Cardiac fibroblast (primary cell): Measurements from ENCODE around the gene TBC1D5.

Experiments
- DNase-seq, 2 donors: peaks; one replicate each; pipeline versions ENCODE4 v3.0.0 to v3.0.0-alpha.2; 2010; ENCODE audit warnings: low read depth in 2 of 2
- H3K4me3 ChIP-seq, 2 donors: replicated peaks in 1 of 2; 1 replicate in 1 of 2; 2 replicates in 1 of 2; pipeline ENCODE4 v1.5.1; 2011; ENCODE audit warnings: low read depth in 2 of 2, low read length in 2 of 2, mild to moderate bottlenecking in 2 of 2, moderate library complexity in 1 of 2
- TF ChIP-seq, protein P1 (sequence below): IDR thresholded peaks from one replicate; pipeline ENCODE4 v1.5.1; 2011; ENCODE audit warnings: low read depth, mild to moderate bottlenecking, low read length, inconsistent platforms

The TBC1D5 gene

DNA sequence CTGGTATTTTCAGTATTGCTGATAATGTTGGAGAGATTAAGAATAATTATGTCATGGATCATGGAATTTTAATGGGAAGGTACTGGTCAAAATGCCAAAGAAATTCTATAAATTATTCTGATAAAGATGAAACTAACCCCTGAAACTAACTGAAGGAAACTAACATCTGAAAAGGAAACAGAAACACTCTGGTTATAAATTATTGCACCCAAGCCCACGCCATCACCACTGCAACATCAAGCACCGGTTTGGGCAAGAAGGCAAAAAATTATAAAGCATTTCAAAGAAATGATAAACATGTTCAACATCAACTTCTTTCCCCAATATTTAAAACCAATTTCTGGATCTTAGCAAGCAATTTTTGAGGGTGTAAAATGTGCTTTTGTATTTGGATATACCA lies 372.5 kb downstream of the TBC1D5 start:
- TF ChIP-seq, protein P1, sequence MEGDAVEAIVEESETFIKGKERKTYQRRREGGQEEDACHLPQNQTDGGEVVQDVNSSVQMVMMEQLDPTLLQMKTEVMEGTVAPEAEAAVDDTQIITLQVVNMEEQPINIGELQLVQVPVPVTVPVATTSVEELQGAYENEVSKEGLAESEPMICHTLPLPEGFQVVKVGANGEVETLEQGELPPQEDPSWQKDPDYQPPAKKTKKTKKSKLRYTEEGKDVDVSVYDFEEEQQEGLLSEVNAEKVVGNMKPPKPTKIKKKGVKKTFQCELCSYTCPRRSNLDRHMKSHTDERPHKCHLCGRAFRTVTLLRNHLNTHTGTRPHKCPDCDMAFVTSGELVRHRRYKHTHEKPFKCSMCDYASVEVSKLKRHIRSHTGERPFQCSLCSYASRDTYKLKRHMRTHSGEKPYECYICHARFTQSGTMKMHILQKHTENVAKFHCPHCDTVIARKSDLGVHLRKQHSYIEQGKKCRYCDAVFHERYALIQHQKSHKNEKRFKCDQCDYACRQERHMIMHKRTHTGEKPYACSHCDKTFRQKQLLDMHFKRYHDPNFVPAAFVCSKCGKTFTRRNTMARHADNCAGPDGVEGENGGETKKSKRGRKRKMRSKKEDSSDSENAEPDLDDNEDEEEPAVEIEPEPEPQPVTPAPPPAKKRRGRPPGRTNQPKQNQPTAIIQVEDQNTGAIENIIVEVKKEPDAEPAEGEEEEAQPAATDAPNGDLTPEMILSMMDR = no peak
- DNase-seq = no peak
- H3K4me3 ChIP-seq = no peak overlapping the region

GRCh38 chr3:17367171-17367570 lies 375.3 kb downstream of the TBC1D5 start:
- H3K4me3 ChIP-seq = no peak overlapping the region
- peak in 1 of 2 donors; percentile 13 for DNase-seq
- TF ChIP-seq, protein P1 = no peak

DNA sequence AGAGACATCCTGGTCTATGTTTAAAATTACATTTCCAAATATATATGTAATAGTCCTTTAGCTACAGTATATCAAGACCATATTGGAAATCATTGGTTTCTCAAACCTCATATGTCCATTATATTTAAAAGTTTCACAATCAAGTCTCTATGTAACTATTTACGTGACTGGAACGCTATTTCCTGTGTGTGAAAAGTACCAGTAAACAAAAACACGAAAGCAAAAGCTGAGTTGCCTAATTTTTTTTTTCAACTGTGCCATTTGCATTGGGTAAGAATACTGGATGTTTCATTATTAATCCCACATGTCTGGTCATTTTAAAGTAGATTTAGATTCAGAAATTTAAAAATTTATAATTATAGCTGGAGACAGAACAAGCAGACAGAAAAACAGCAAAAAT lies 381.4 kb downstream of the TBC1D5 start:
- no peak for DNase-seq
- TF ChIP-seq, protein P1 = no peak
- H3K4me3 ChIP-seq = no peak overlapping the region

GRCh38 chr3:17359911-17360310 lies 382.5 kb downstream of the TBC1D5 start:
- TF ChIP-seq, protein P1 = no peak
- no peak for DNase-seq
- H3K4me3 ChIP-seq = no peak overlapping the region

GRCh38 chr3:17357035-17357710 lies 385.3 kb downstream of the TBC1D5 start:
- TF ChIP-seq, protein P1 = no peak
- H3K4me3 ChIP-seq = no peak overlapping the region
- DNase-seq = no peak

DNA sequence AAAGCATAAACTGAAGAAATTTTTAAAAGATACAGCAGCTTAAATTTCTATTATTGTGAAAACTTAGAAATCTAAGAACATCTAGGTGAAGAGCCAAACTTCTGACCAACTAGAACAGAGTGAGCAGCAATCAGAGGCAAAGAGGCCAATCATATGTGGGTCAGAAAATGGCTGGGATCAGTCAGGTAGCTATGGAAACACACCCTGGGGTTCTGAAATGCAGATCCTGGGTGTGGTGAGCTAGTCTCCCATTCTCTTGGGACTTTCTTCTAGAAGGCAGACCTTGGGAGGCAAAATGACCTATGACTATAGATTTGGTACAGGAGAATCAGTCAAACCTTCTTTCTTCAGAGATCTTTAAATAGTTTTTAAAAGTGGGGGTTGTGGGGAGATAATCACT lies 385.8 kb downstream of the TBC1D5 start:
- no peak overlapping the region for H3K4me3 ChIP-seq
- TF ChIP-seq, protein P1 = no peak
- peak in 1 of 2 donors; percentile 18 for DNase-seq

DNA sequence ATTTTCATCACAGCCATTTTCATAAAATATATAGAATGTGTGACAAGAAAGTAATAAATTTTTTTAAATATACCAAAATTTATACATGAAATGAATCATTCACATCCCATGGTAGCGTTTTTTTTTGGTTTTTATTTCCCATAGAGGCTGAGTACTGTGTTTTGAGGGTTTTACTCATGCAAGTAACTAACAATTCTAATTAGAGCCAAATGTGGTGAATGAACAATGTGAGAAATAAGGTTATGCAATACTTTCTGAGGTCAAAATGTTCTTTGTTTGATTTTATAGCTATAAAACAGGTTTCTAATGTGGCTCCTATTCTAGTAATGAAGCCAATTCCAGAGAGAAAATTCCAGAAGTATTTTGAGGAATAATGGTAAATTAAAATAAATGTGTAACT lies 386.8 kb downstream of the TBC1D5 start:
- no peak overlapping the region for H3K4me3 ChIP-seq
- DNase-seq = peak; percentile 10 to 15
- TF ChIP-seq, protein P1 = no peak
